H9 (cell line): ENCODE results near the gene YWHAQ. TPM values are rescaled to one million over a fixed set of nuclear protein-coding genes. Genes with fewer than 3 reads are reported as not detected.
A peak's percentile ranks its signal among the peaks of the same experiment; 100 is the strongest.
"Not testable (repeated sequence)": the region's sequence is repeated elsewhere in the genome, so short reads cannot be mapped to it uniquely, and the experiment has no call there.

Source experiments
- DNase-seq: peaks from one replicate; pipeline ENCODE4 v3.0.0-alpha.2; 2017
- H2AFZ ChIP-seq: one replicate; pipeline ENCODE4 v1.6.1; 2013; ENCODE audit warnings: mild to moderate bottlenecking, low read length, control low read depth, moderate library complexity
- H2AK5ac ChIP-seq: 2 replicates; pipeline ENCODE4 v1.6.1; 2013; ENCODE audit warnings: low read length, control low read depth, mixed read lengths; ENCODE audit not compliant: insufficient read length
- H2BK120ac ChIP-seq: one replicate; pipeline ENCODE4 v1.6.1; 2013; ENCODE audit warnings: low read depth, mild to moderate bottlenecking, low read length, control low read depth, inconsistent platforms; ENCODE audit not compliant: poor library complexity, severe bottlenecking
- H2BK12ac ChIP-seq: 2 replicates; pipeline ENCODE4 v1.6.1; 2013; ENCODE audit warnings: low read length, control low read depth, mixed read lengths, low read depth; ENCODE audit not compliant: insufficient read length
- H2BK15ac ChIP-seq: 2 replicates; pipeline ENCODE4 v1.6.1; 2013; ENCODE audit warnings: low read depth, low read length, control low read depth
- H2BK20ac ChIP-seq: one replicate; pipeline ENCODE4 v1.6.1; 2013; ENCODE audit warnings: low read depth, mild to moderate bottlenecking, low read length, control low read depth, inconsistent platforms; ENCODE audit not compliant: poor library complexity, severe bottlenecking
- H2BK5ac ChIP-seq: 2 replicates; pipeline ENCODE4 v1.6.1; 2013; ENCODE audit warnings: low read length, control low read depth, mixed read lengths; ENCODE audit not compliant: insufficient read length
- H3K14ac ChIP-seq: 2 replicates; pipeline ENCODE4 v1.6.1; 2013; ENCODE audit warnings: low read length, control low read depth; ENCODE audit not compliant: insufficient read depth
- H3K18ac ChIP-seq: 2 replicates; pipeline ENCODE4 v1.6.1; 2013; ENCODE audit warnings: low read depth, mild to moderate bottlenecking, mixed read lengths, low read length, control low read depth; ENCODE audit not compliant: insufficient read length
- H3K23ac ChIP-seq: 2 replicates; pipeline ENCODE4 v1.6.1; 2013; ENCODE audit warnings: low read length, control low read depth, mixed read lengths, low read depth; ENCODE audit not compliant: insufficient read length
- H3K23me2 ChIP-seq: 2 replicates; pipeline ENCODE4 v1.6.1; 2013; ENCODE audit warnings: low read depth, mild to moderate bottlenecking, mixed read lengths, low read length, control low read depth; ENCODE audit not compliant: insufficient read length, poor library complexity, severe bottlenecking
- H3K27ac ChIP-seq: 2 replicates; pipeline ENCODE4 v1.5.1; 2013; ENCODE audit warnings: low read length, control low read depth, mixed read lengths, low read depth; ENCODE audit not compliant: insufficient read length
- H3K27me3 ChIP-seq: 2 replicates; pipeline ENCODE4 v1.6.1; 2013; ENCODE audit warnings: low read length, control low read depth, inconsistent platforms; ENCODE audit not compliant: insufficient read depth
- H3K4ac ChIP-seq: 2 replicates; pipeline ENCODE4 v1.6.1; 2013; ENCODE audit warnings: low read depth, mild to moderate bottlenecking, control low read depth, inconsistent platforms, low read length, moderate library complexity
- H3K4me1 ChIP-seq: 2 replicates; pipeline ENCODE4 v1.6.1; 2013; ENCODE audit warnings: low read length, control low read depth, inconsistent platforms; ENCODE audit not compliant: insufficient read depth
- H3K4me2 ChIP-seq: 2 replicates; pipeline ENCODE4 v1.6.1; 2013; ENCODE audit warnings: low read length, control low read depth, mixed read lengths; ENCODE audit not compliant: insufficient read length, insufficient read depth
- H3K56ac ChIP-seq: 2 replicates; pipeline ENCODE4 v1.6.1; 2013; ENCODE audit warnings: low read depth, mild to moderate bottlenecking, mixed read lengths, low read length, control low read depth; ENCODE audit not compliant: insufficient read length
- H3K79me1 ChIP-seq: 2 replicates; pipeline ENCODE4 v1.6.1; 2013; ENCODE audit warnings: low read depth, mild to moderate bottlenecking, moderate library complexity, low read length, control low read depth, inconsistent platforms; ENCODE audit not compliant: insufficient read depth, poor library complexity, severe bottlenecking
- H3K79me2 ChIP-seq: 2 replicates; pipeline ENCODE4 v1.6.1; 2013; ENCODE audit warnings: low read length, control low read depth, inconsistent platforms; ENCODE audit not compliant: insufficient read depth
- H3K9ac ChIP-seq: 2 replicates; pipeline ENCODE4 v1.6.1; 2013; ENCODE audit warnings: low read length, control low read depth, mixed read lengths; ENCODE audit not compliant: insufficient read length; ENCODE audit errors: extremely low read depth
- H3K9me3 ChIP-seq: one replicate; pipeline ENCODE4 v1.6.1; 2013; ENCODE audit warnings: low read depth, low read length, inconsistent platforms; ENCODE audit not compliant: control insufficient read depth
- H3T11ph ChIP-seq: one replicate; pipeline ENCODE4 v1.6.1; 2013; ENCODE audit warnings: mild to moderate bottlenecking, low read length, control low read depth, inconsistent platforms
- H4K20me1 ChIP-seq: one replicate; pipeline ENCODE4 v1.6.1; 2013; ENCODE audit not compliant: control insufficient read depth, insufficient read length, insufficient read depth
- H4K5ac ChIP-seq: 2 replicates; pipeline ENCODE4 v1.6.1; 2013; ENCODE audit warnings: low read depth, mild to moderate bottlenecking, mixed read lengths, low read length, control low read depth; ENCODE audit not compliant: insufficient read length
- H4K8ac ChIP-seq: replicated peaks from 2 replicates; pipeline ENCODE4 v1.6.1; 2013; ENCODE audit warnings: low read length, control low read depth, mixed read lengths, low read depth; ENCODE audit not compliant: insufficient read length
- H4K91ac ChIP-seq: 2 replicates; pipeline ENCODE4 v1.6.1; 2013; ENCODE audit warnings: low read depth, mild to moderate bottlenecking, moderate library complexity, mixed read lengths, low read length, control low read depth; ENCODE audit not compliant: insufficient read length
- H3K27ac Mint-ChIP-seq, 3 experiments: 2 replicates in 2 of 3; 3 replicates in 1 of 3; pipeline ENCODE4 v1.8.0; 2020 to 2021; ENCODE audit warnings: mixed read lengths in 3 of 3, mild to moderate bottlenecking in 1 of 3, moderate library complexity in 1 of 3
- H3K27me3 Mint-ChIP-seq: 2 replicates; pipeline ENCODE4 v1.8.0; 2021; ENCODE audit warnings: low read depth, mild to moderate bottlenecking, moderate library complexity, mixed read lengths
- H3K36me3 Mint-ChIP-seq, 3 experiments: 2 replicates in 2 of 3; 3 replicates in 1 of 3; pipeline ENCODE4 v1.8.0; 2020 to 2021; ENCODE audit warnings: low read depth in 3 of 3, mixed read lengths in 3 of 3; ENCODE audit not compliant: insufficient read depth in 1 of 3
- H3K4me1 Mint-ChIP-seq, 2 experiments: 2 replicates each; pipeline ENCODE4 v1.8.0; 2020; ENCODE audit warnings: mixed read lengths in 2 of 2
- H3K4me3 Mint-ChIP-seq, 2 experiments: 2 replicates in 1 of 2; 3 replicates in 1 of 2; pipeline ENCODE4 v1.8.0; 2020 to 2021; ENCODE audit warnings: mild to moderate bottlenecking in 2 of 2, mixed read lengths in 2 of 2, moderate library complexity in 1 of 2
- H3K9me3 Mint-ChIP-seq, 2 experiments: 2 replicates in 1 of 2; 3 replicates in 1 of 2; pipeline ENCODE4 v1.8.0; 2020; ENCODE audit warnings: mild to moderate bottlenecking in 2 of 2, mixed read lengths in 2 of 2, moderate library complexity in 1 of 2
- WGBS: extraction: QIAGEN DNeasy Blood & Tissue Kit; methylation state at CpG from one replicate; pipeline ENCODE4 v1.1.7; 2013; ENCODE audit warnings: missing lambda C conversion rate, low lambda C conversion rate, mixed read lengths; ENCODE audit not compliant: insufficient read length; ENCODE audit errors: extremely low coverage; 5-methylcytosine and 5-hydroxymethylcytosine counted together
- total RNA-seq: library from RNA; stranded (reverse); gene quantifications from 2 replicates; pipeline ENCODE4 v1.2.1, GENCODE V29; 2021
- TF ChIP-seq, protein P1 (sequence below): fragments of 200-600 bp; sonication (generic); conservative IDR thresholded peaks from 3 replicates; pipeline ENCODE4 v1.8.0; 2021; ENCODE audit warnings: antibody characterized with exemption, mild to moderate bottlenecking

Gene YWHAQ
- total RNA-seq, 1 experiment from 2014 or later: 374 TPM

DNA sequence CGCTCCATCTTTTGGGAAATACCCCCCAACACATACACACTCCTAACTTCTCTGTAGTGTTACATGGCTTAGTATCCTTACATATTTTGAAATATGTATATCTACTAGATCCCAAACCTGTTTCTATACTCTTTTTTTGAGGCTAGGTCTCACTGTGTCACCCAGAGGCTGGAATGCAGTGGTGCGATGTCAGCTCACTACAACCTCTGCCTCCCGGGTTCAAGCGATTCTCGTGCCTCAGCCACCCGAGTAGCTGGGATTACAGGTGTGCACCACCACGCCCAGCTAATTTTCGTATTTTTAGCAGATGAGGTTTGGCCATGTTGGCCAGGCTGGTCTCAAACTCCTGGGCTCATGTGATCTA is 19.3 kb downstream of the YWHAQ start:
- not testable (repeated sequence) for DNase-seq
- peaks cover 60 to 66% of the 10 kb centered on the region in 2 experiments for H3K4me1 Mint-ChIP-seq
- no CpG with 5 or more reads among the region's 8 CpGs for WGBS

More for the DNA sequence above, 19.3 kb downstream of the YWHAQ start:
- not testable (repeated sequence) for H2BK20ac ChIP-seq, H3K23ac ChIP-seq, H2BK120ac ChIP-seq, H2AFZ ChIP-seq, H3K18ac ChIP-seq, H3K4ac ChIP-seq, H3K79me1 ChIP-seq, H3K27me3 Mint-ChIP-seq, H3K4me1 ChIP-seq, H3K9ac ChIP-seq, H4K8ac ChIP-seq, H3K9me3 ChIP-seq, H3K4me2 ChIP-seq, H3T11ph ChIP-seq, H3K27me3 ChIP-seq, H2BK15ac ChIP-seq, H4K5ac ChIP-seq, H3K56ac ChIP-seq, H3K27ac Mint-ChIP-seq, H3K4me3 Mint-ChIP-seq, H4K20me1 ChIP-seq, H3K23me2 ChIP-seq, H3K27ac ChIP-seq, H2BK5ac ChIP-seq, H2AK5ac ChIP-seq, H2BK12ac ChIP-seq, H3K14ac ChIP-seq, H4K91ac ChIP-seq, H3K9me3 Mint-ChIP-seq
- H3K36me3 Mint-ChIP-seq: peaks cover under 1 to 14% (median 3%) of the 10 kb centered on the region in 3 experiments; a peak in 5 of 7 replicates
- peaks cover 63% of the 10 kb centered on the region; the same call in 1 of the 2 replicates for H3K79me2 ChIP-seq
- TF ChIP-seq, protein P1, sequence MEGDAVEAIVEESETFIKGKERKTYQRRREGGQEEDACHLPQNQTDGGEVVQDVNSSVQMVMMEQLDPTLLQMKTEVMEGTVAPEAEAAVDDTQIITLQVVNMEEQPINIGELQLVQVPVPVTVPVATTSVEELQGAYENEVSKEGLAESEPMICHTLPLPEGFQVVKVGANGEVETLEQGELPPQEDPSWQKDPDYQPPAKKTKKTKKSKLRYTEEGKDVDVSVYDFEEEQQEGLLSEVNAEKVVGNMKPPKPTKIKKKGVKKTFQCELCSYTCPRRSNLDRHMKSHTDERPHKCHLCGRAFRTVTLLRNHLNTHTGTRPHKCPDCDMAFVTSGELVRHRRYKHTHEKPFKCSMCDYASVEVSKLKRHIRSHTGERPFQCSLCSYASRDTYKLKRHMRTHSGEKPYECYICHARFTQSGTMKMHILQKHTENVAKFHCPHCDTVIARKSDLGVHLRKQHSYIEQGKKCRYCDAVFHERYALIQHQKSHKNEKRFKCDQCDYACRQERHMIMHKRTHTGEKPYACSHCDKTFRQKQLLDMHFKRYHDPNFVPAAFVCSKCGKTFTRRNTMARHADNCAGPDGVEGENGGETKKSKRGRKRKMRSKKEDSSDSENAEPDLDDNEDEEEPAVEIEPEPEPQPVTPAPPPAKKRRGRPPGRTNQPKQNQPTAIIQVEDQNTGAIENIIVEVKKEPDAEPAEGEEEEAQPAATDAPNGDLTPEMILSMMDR: peak; percentile 47; the same call in 2 of the 3 replicates
